K562 (cell line): ENCODE measurements around the gene AP2A2. TPM values are rescaled to one million over a fixed set of nuclear protein-coding genes. Genes with fewer than 3 reads are reported as not detected.
A peak's percentile ranks its signal among the peaks of the same experiment; 100 is the strongest.

ENCODE experiments used
- ATAC-seq: fragments of 200-7000 bp; cut with Tn5 transposase; 3 replicates; pipeline ENCODE4 v1.9.1; 2020; ENCODE audit warnings: moderate library complexity
- BruUV-seq: library from RNA; stranded (reverse); fragments of 400-500 nt; replicated peaks from 2 replicates; lab custom pipeline; 2021; lab: Mats Ljungman, UMichigan
- CTCF ChIA-PET: fragments of 300-600 bp; formaldehyde crosslinking; extraction: SDS; loops from one replicate; lab custom pipeline; 2021; ENCODE audit warnings: low intra/inter-chr PET ratio; lab: Yijun Ruan, JAX
- POLR2A ChIA-PET: fragments of 300-600, 350-650 bp; sonication (Branson Sonifier 250); formaldehyde crosslinking; extraction: SDS; loops from one replicate; lab custom pipeline; 2021; ENCODE audit warnings: antibody characterized with exemption, inconsistent platforms; lab: Yijun Ruan, JAX
- DNase-seq, 4 experiments: peaks; one replicate each; pipeline versions ENCODE4 v3.0.0 to v3.0.0-alpha.2; 2011 to 2018; ENCODE audit warnings: low spot score in 3 of 4, mixed read lengths in 3 of 4; ENCODE audit errors: extremely low read depth in 1 of 4
- FAIRE-seq: peaks from 2 replicates; lab custom pipeline; 2011; peaks lifted over from hg19 to GRCh38; lab: Jason Lieb, UNC
- H2AFZ ChIP-seq: 2 replicates; pipeline ENCODE4 v1.6.0; 2011; ENCODE audit warnings: low read depth, low read length, control low read depth, inconsistent platforms
- H3K27ac ChIP-seq: fragments of 200-600 bp; 3 replicates; pipeline ENCODE4 v1.8.0; 2011; ENCODE audit warnings: low read depth, mild to moderate bottlenecking, control low read depth, inconsistent platforms, low read length, moderate library complexity, mixed read lengths; ENCODE audit errors: extremely low read depth
- H3K27me3 ChIP-seq, 2 experiments: fragments of 300-600 bp in 1 of 2; 2 replicates in 1 of 2; 3 replicates in 1 of 2; pipeline versions ENCODE4 v1.6.0 to v1.8.0; 2011; ENCODE audit warnings: inconsistent platforms in 2 of 2, low read length in 2 of 2, mild to moderate bottlenecking in 1 of 2, mixed read lengths in 1 of 2, moderate library complexity in 1 of 2; ENCODE audit not compliant: control insufficient read depth in 2 of 2, insufficient read depth in 2 of 2
- H3K36me3 ChIP-seq: fragments of 300-600 bp; 3 replicates; pipeline ENCODE4 v1.8.0; 2011; ENCODE audit warnings: mild to moderate bottlenecking, low read length, inconsistent platforms; ENCODE audit not compliant: control insufficient read depth, insufficient read depth
- H3K4me1 ChIP-seq, 2 experiments: fragments of 200-600 bp in 1 of 2; replicated peaks in 1 of 2; 2 replicates in 1 of 2; 3 replicates in 1 of 2; pipeline versions ENCODE4 v1.5.1 to v1.8.0; 2011; ENCODE audit warnings: inconsistent platforms in 2 of 2, low read length in 2 of 2, mild to moderate bottlenecking in 1 of 2, mixed read lengths in 1 of 2, moderate library complexity in 1 of 2; ENCODE audit not compliant: control insufficient read depth in 2 of 2, insufficient read depth in 2 of 2
- H3K4me2 ChIP-seq: 2 replicates; pipeline ENCODE4 v1.6.1; 2011; ENCODE audit warnings: low read length, control low read depth, inconsistent platforms, mixed read lengths; ENCODE audit not compliant: insufficient read depth
- H3K4me3 ChIP-seq: fragments of 200-600 bp; sonication (generic), shearing (Covaris generic); 2 replicates; pipeline ENCODE4 v1.5.1; 2016; ENCODE audit warnings: control low read depth, inconsistent platforms
- H3K79me2 ChIP-seq: fragments of 200-600 bp; 3 replicates; pipeline ENCODE4 v1.8.0; 2011; ENCODE audit warnings: low read length, inconsistent platforms; ENCODE audit not compliant: control insufficient read depth, insufficient read depth
- H3K9ac ChIP-seq, 2 experiments: 2 replicates each; pipeline versions ENCODE4 v1.6.0 to v1.6.1; 2011; ENCODE audit warnings: low read depth in 2 of 2, low read length in 2 of 2, control low read depth in 1 of 2, inconsistent platforms in 1 of 2, mild to moderate bottlenecking in 1 of 2, mixed read lengths in 1 of 2; ENCODE audit not compliant: insufficient read depth in 1 of 2
- H3K9me1 ChIP-seq: one replicate; pipeline ENCODE4 v1.6.0; 2011; ENCODE audit warnings: inconsistent platforms, mild to moderate bottlenecking, low read length, moderate library complexity; ENCODE audit not compliant: control insufficient read depth, insufficient read depth
- H3K9me3 ChIP-seq: replicated peaks from 2 replicates; pipeline ENCODE4 v1.5.1; 2011; ENCODE audit warnings: low read depth, low read length, inconsistent platforms; ENCODE audit not compliant: control insufficient read depth, insufficient read depth
- H4K20me1 ChIP-seq: replicated peaks from 2 replicates; pipeline ENCODE4 v1.6.1; 2011; ENCODE audit warnings: low read length, inconsistent platforms, mixed read lengths; ENCODE audit not compliant: control insufficient read depth, insufficient read depth
- BHLHE40 ChIP-seq: IDR thresholded peaks from 2 replicates; pipeline ENCODE4 v1.6.1; 2011; ENCODE audit warnings: low read length, improper control_type of control experiment
- CBX2 ChIP-seq: fragments of 200-600 bp; sonication (generic); IDR thresholded peaks from one replicate; pipeline ENCODE4 v1.6.1; 2012; ENCODE audit warnings: mild to moderate bottlenecking, low read length, inconsistent platforms; ENCODE audit not compliant: insufficient read depth, poor library complexity, severe bottlenecking
- E2F6 ChIP-seq, 2 experiments: IDR thresholded peaks; 2 replicates each; pipeline ENCODE4 v1.6.1; 2011; ENCODE audit warnings: borderline replicate concordance in 1 of 2, control low read depth in 1 of 2, low read depth in 1 of 2, low read length in 1 of 2, mild to moderate bottlenecking in 1 of 2, mixed read lengths in 1 of 2, moderate library complexity in 1 of 2; ENCODE audit not compliant: insufficient read depth in 1 of 2, insufficient read length in 1 of 2, poor library complexity in 1 of 2, severe bottlenecking in 1 of 2; ENCODE audit errors: extremely low read depth in 1 of 2
- GABPB1 ChIP-seq: sonication (generic); formaldehyde crosslinking; IDR thresholded peaks from 2 replicates; pipeline ENCODE4 v1.8.0; 2022; ENCODE audit warnings: mild to moderate bottlenecking, missing genetic modification reagents
- YBX1 ChIP-seq: fragments of 450-650 bp; IDR thresholded peaks from 2 replicates; pipeline ENCODE4 v1.7.1; 2016; ENCODE audit warnings: mild to moderate bottlenecking
- WGBS: fragments of 100-300 bp; shearing (Covaris generic); methylation state at CpG from one replicate; pipeline ENCODE4 v1.1.6; 2016; ENCODE audit warnings: low coverage, mixed read lengths; ENCODE audit not compliant: insufficient coverage; ENCODE audit errors: missing lambda C conversion rate; 5-methylcytosine and 5-hydroxymethylcytosine counted together
- in situ Hi-C: fragments of 300-500 bp; cut with MboI; formaldehyde crosslinking; loops from 4 replicates; pipeline ENCODE4 v1.15.0; 2018; ENCODE audit warnings: inconsistent platforms, mixed read lengths
- intact Hi-C: fragments of 100-400 bp; cut with micrococcal nuclease; formaldehyde crosslinking; loops from 2 replicates; pipeline ENCODE4 v1.14.2; 2022
- polyA plus RNA-seq, 8 experiments: library from polyadenylated mRNA; depleted of rRNA in 4 of 8; stranded (reverse) in 5 of 8; unstranded in 3 of 8; fragments of >200 nt; fragmentation: Nextera tagmentation in 2 of 8; fragmentation: Illumina TruSeq in 1 of 8; extraction: Ambion mirVana in 2 of 8; extraction: Trizol in 1 of 8; gene quantifications; 2 replicates each; pipeline versions ENCODE4 v1.2.1 to v1.2.3, GENCODE V29; 2011 to 2014; ENCODE audit warnings: inconsistent platforms in 1 of 8, missing spikeins in 1 of 8
- total RNA-seq, 7 experiments: library from RNA; depleted of rRNA in 6 of 7; stranded (reverse); fragments of >200 nt in 6 of 7; fragmentation: Illumina TruSeq in 2 of 7; extraction: Trizol in 2 of 7; gene quantifications; 2 replicates each; pipeline versions ENCODE4 v1.2.1 to v1.2.3, GENCODE V29; 2011 to 2021; ENCODE audit warnings: low replicate concordance in 1 of 7
- TF ChIP-seq, protein P1 (sequence below), 2 experiments: fragments of 450-650 bp in 1 of 2; IDR thresholded peaks; 2 replicates each; pipeline ENCODE4 v1.6.1; 2011 to 2017; ENCODE audit warnings: low read depth in 2 of 2, antibody characterized with exemption in 1 of 2, borderline replicate concordance in 1 of 2, low read length in 1 of 2, mild to moderate bottlenecking in 1 of 2, mixed read lengths in 1 of 2; ENCODE audit not compliant: control insufficient read depth in 1 of 2

Gene AP2A2
- total and polyA plus RNA-seq, 9 of the 15 experiments (the other 6 are each of a cell fraction or from before 2014, with no cell fraction given), result 0.69 to 41.7 (median 15.2) TPM

- CTCF ChIA-PET, result interaction anchor here (0.6 kb wide), 1 partner anchor 249 kb away, joined by 3 read pairs; no protein-coding TSS in a partner anchor
- 13% methylated on average over 19 of the region's 22 CpGs for whole genome bisulfite sequencing
- no peak overlapping the region for H3K27ac ChIP-seq
- BruUV-seq, result no TSS peak
- H3K36me3 ChIP-seq, result no peaks in the 10 kb centered on the region
- no peak overlapping the region for H3K4me3 ChIP-seq
- no peaks in the 10 kb centered on the region for H3K9me1 ChIP-seq
- H2AFZ ChIP-seq, result no peak overlapping the region
- TF ChIP-seq E2F6 (IDR thresholded peaks at IDR 0.05; ENCODE audit: borderline replicate concordance in 1 of 2, extremely low read depth in 1 of 2, insufficient read depth in 1 of 2, insufficient read length in 1 of 2, low read depth in 1 of 2, low read length in 1 of 2, poor library complexity in 1 of 2, severe bottlenecking in 1 of 2) (peak in 1 of 2 experiments; percentile 22), CBX2 (no peak), YBX1 (no peak), BHLHE40 (peak; percentile 61), GABPB1 (CRISPR knock-in tag) (no peak)
- TF ChIP-seq, protein P1, sequence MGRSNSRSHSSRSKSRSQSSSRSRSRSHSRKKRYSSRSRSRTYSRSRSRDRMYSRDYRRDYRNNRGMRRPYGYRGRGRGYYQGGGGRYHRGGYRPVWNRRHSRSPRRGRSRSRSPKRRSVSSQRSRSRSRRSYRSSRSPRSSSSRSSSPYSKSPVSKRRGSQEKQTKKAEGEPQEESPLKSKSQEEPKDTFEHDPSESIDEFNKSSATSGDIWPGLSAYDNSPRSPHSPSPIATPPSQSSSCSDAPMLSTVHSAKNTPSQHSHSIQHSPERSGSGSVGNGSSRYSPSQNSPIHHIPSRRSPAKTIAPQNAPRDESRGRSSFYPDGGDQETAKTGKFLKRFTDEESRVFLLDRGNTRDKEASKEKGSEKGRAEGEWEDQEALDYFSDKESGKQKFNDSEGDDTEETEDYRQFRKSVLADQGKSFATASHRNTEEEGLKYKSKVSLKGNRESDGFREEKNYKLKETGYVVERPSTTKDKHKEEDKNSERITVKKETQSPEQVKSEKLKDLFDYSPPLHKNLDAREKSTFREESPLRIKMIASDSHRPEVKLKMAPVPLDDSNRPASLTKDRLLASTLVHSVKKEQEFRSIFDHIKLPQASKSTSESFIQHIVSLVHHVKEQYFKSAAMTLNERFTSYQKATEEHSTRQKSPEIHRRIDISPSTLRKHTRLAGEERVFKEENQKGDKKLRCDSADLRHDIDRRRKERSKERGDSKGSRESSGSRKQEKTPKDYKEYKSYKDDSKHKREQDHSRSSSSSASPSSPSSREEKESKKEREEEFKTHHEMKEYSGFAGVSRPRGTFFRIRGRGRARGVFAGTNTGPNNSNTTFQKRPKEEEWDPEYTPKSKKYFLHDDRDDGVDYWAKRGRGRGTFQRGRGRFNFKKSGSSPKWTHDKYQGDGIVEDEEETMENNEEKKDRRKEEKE (IDR thresholded peaks at IDR 0.05; ENCODE audit: borderline replicate concordance in 1 of 2, control insufficient read depth in 1 of 2, low read depth in 2 of 2, low read length in 1 of 2), result no peak
- TF ChIP-seq, all 486 proteins: peak for 2
- H3K4me1 ChIP-seq, result peaks cover 0 to 46% of the 10 kb centered on the region in 2 experiments; a peak in 3 of 5 replicates
- 0 out of 2 replicates have a peak, but pooled peaks cover 12% of the 10 kb centered on the region for H4K20me1 ChIP-seq
- H3K79me2 ChIP-seq, result no peaks in the 10 kb centered on the region
- DNase-seq (no peak), ATAC-seq (no peak), FAIRE-seq (no peak)
- POLR2A ChIA-PET, result interaction anchor here (0.6 to 1.0 kb wide), 2 partner anchors 12 to 197 kb away, joined by 3 read pairs; no protein-coding TSS in a partner anchor
- no peaks in the 10 kb centered on the region for H3K9me3 ChIP-seq
- peaks cover 29 to 77% of the 10 kb centered on the region in 2 experiments for H3K27me3 ChIP-seq
- in situ Hi-C loops (no loop called here), intact Hi-C loops (loop anchor here (5.0 kb wide), 1 partner anchor 140 kb away; no protein-coding TSS in a partner anchor)
- no peak overlapping the region for H3K4me2 ChIP-seq
- no peak overlapping the region for H3K9ac ChIP-seq
Measured at GRCh38 chr11:1047595-1048156, 122.0 kb downstream of the AP2A2 start.
